Activated gamma-delta T cell treated with anti-CD3 and anti-CD28 coated beads, Interleukin-2, amount 50 U/mL, for 16 hours (primary cell): ENCODE data around the gene LRP5.

Source experiments
- DNase-seq: peaks from one replicate; pipeline ENCODE4 v3.0.0-alpha.2; 2020; ENCODE audit warnings: low read depth

Gene LRP5

GRCh38 chr11:68309621-68310185, 2.7 kb upstream of the LRP5 start:
- no peak for DNase-seq

- DNase-seq = no peak
Measured at GRCh38 chr11:68311160-68312116, 953 bp upstream of the LRP5 start.

- DNase-seq = no peak
Measured at GRCh38 chr11:68312780-68313573, 586 bp downstream of the LRP5 start.

- DNase-seq = no peak
Measured at GRCh38 chr11:68313574-68314202, 1.3 kb downstream of the LRP5 start.

- DNase-seq = no peak
Measured at GRCh38 chr11:68314203-68315170, 2.1 kb downstream of the LRP5 start.

GRCh38 chr11:68315171-68315920, 3.0 kb downstream of the LRP5 start:
- no peak for DNase-seq

- DNase-seq = no peak
Measured at GRCh38 chr11:68317147-68317785, 4.9 kb downstream of the LRP5 start.

GRCh38 chr11:68321293-68322051, 9.1 kb downstream of the LRP5 start:
- DNase-seq = no peak

GRCh38 chr11:68322052-68322430, 9.7 kb downstream of the LRP5 start:
- no peak for DNase-seq

- no peak for DNase-seq
Measured at GRCh38 chr11:68324241-68324640, 11.8 kb downstream of the LRP5 start.

GRCh38 chr11:68324695-68325094, 12.3 kb downstream of the LRP5 start:
- DNase-seq = no peak

GRCh38 chr11:68325183-68325906, 13.0 kb downstream of the LRP5 start:
- DNase-seq = no peak

- DNase-seq = no peak
Measured at GRCh38 chr11:68325907-68326220, 13.5 kb downstream of the LRP5 start.

GRCh38 chr11:68326334-68327215, 14.2 kb downstream of the LRP5 start:
- DNase-seq = no peak

- no peak for DNase-seq
Measured at GRCh38 chr11:68327586-68328370, 15.4 kb downstream of the LRP5 start.

GRCh38 chr11:68328374-68329091, 16.1 kb downstream of the LRP5 start:
- no peak for DNase-seq
